Measurements from ENCODE around the gene TNS3.

- TF ChIP-seq POLR2AphosphoS5 (IDR thresholded peaks at IDR 0.05; ENCODE audit: borderline replicate concordance, low read depth, low read length) (no peak), EZH2 (IDR thresholded peaks at IDR 0.05) (no peak)
Observed at GRCh38 chr7:47262881-47263280, 319.0 kb downstream of the TNS3 start.
